ENCODE data around the gene PDE6A.
"Not testable (repeated sequence)": the region's sequence is repeated elsewhere in the genome, so short reads cannot be mapped to it uniquely, and the experiment has no call there.

The PDE6A gene

DNA sequence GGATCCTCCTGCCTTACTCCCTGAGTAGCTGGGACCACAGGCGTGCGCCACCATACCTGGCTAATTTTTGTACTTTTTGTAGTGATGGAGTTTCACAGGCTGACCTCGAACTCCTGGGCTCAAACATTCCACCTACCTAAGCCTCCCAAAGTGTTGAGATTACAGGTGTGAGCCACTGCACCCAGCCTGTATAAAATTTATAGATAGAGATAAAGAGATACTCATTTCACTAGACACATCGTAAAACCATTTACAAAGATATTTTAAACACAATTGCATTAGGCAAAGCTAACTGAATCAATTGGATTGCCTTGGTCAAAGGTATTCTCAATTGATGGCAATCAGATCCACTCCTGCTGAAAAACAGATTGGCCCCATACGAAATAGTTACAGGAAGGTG, 52.0 kb downstream of the PDE6A start:
- DNase-seq, result no peak

DNA sequence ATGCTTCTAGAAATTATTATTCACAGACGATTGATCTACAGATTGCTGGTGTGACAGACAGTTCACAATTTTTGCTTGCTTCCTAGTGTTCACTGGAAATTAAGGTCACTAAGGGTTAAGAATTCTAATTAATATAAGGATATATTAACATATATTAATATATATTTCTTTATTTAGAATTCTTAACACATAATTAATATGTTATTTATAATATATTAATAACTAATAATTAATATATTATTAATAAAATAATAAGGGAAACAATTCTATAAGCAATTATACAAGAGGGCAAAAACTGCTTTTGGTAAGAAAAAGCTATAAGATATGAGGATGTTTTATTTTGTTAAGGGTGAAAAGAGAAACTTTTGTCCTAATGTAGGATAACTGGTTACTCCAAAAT, 56.3 kb downstream of the PDE6A start:
- no peak for DNase-seq

DNA sequence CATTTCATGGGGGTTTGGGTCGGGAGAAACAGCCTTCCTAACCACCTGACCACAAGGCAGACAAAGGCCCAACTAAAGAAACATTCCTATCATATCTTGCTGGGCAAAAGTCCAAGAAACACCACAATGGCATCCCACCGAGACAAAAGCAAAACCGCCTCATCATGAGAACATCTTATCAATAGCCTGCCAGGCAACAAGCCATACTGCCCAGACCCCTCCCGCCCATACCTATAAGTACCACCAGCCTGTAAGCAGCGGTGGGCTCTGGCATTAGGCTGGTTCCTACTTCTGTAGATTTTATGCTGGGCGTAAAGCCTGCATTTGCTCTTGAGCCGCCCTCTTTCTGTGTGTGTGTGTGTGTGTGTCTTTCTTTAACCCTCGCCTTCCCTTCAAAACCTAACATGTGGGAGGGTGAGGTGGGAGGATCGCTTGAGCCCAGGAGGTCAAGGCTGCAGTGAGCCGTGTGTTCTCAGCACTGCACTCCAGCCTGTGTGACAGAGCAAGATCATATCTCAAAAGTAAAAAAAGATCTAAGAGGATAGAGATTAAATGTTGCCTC, 56.9 kb downstream of the PDE6A start:
- peak; percentile 94 for DNase-seq

DNA sequence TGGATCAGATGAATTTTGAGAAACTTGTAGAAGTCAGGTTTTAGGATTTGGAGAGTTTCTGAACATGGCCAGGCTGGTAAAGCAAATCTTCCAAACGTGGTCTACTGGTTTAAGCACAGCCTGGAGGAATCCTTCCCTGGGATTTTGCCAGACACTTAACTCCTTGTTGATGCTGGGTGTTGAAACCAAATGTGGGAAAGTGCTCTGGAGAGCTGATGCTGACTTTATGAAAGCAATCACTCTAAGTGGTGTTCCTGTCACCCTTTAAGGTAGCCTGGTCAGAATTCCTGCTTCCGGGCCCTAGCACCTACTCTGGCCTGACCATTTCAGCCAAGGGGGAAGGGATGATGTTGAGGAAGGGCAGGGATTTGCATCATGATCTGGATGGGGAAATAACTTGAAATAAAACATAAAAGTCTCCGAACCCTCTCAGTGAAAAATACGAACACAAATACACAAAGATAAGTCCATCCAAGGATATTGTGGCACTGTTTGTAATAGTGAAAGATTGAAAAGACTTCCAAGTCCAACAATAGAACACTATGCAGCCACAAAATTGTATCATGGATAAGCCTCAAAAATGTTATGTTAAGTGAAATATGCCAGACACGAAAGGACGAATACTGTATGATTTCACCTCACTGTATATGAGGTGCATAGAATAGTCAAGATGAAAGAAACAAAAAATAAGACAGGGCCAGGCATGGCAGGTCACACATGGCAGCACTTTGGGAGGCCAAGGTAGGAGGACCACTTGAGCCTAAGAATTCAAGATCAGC, 57.7 kb downstream of the PDE6A start:
- DNase-seq, result peak; percentile 68

DNA sequence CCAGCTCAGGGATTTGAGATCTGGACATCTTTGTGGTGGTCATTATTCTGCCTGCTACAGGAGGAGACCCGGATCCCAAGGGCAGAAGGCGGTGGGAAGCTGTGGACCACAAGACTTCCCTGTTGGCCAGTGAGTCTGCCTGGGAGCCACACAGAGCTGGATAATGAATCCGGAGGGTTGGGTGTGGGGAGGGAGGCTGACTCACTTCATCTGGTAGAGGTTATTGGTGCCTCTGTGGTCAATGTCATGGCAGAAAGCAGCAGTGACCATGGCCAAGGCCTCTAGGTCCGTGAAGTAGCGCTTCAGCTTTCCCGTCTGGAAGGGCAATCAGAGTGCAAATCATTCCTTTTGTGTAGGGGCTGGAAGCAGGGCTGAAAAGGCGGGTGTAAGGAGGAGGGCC, 58.5 kb downstream of the PDE6A start:
- peak; percentile 58 for DNase-seq

DNA sequence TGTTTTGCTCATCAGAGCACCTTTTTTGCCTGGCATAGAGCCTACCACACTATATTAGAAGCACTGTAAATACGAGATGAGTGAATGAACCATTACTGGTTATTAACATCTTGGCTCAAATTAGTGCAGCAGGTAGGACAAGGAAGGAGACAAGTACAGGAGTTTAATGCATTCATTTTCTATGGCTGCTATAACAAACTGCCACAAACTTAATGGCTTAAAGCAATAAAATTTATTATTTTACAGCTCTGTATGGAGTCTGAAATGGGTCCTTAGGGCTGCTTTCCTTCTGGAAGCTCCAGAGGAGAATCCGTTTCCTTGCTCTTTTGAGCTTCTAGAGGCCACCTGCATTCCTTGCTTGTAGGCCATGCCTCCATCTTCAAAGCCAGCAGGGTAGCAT, 59.1 kb downstream of the PDE6A start:
- no peak for DNase-seq

DNA sequence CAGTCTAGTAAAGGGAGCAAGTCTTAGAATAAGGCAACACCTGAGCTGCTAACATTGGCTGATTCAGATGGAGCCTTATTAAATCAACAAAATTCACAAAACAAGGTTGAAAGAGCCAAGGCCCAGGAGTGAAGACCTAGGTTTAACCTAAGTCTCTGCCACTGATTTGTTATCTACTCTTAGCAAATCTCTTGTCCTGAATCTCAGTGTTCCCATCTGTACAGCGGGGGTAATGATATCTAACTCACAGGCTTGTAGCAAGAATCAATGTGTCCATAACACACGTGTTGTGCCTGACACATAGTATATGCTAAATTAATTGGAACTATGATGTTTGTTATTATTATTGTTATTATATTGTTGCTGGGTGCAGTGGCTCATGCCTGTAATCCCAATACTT, 61.0 kb downstream of the PDE6A start:
- DNase-seq, result no peak

DNA sequence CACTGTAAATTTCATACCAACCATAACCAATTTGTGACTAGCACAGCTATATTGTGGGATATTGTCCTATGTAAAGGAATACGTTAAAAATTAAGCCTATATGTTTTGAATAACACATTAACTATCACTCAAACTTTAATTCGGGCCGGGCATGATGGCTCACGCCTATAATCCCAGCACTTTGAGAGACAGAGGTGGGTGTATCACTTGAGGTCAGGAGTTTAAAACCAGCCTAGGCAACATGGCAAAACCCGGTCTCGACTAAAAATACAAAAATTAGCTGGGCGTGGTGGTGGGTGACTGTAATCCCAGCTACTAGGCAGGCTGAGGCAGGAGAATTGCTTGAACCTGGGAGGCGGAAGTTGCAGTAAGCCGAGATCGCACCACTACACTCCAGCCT, 62.0 kb downstream of the PDE6A start:
- not testable (repeated sequence) for DNase-seq

DNA sequence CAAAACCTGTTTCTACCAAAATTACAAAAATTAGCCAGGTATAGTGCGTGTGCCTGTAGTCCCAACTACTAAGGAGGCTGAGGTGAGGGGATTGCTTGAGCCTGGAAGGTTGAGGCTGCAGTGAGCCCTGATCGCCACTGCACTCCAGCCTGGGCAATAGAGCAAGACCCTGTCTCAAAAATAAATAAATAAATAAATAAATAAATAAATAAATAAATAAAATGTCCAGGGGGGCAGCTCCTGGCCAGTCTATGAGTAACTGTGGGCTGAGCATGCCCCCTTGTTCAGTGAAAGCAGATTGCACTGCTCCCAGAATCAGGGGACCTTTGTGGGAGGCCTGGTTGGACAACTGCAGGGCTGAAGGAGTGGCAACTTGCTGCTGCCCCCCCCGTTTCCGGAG, 62.7 kb downstream of the PDE6A start:
- no peak for DNase-seq

DNA sequence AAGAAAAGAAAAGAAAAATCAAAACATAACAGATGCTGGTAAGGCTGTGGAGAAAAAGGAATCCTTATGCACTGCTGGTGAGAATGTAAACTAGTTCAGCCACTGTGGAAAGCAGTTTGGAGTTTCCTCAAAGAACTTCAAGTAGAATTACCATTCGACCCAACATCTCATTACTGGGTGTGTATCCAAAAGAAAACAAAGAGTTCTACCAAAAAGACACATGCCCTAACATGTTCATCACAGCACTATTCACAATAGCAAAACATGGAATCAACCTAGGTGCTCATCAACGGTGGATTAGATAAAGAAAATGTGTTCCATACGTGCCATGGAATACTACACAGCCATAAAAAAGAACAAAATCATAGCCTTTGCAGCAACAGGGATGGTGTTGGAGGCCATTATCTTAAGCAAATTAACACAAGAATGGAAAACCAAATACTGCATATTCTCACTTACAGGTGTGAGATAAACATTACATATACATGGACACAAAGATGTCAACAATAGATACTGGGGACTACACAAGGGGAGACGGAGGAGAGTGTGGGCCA, 63.4 kb downstream of the PDE6A start:
- no peak for DNase-seq

DNA sequence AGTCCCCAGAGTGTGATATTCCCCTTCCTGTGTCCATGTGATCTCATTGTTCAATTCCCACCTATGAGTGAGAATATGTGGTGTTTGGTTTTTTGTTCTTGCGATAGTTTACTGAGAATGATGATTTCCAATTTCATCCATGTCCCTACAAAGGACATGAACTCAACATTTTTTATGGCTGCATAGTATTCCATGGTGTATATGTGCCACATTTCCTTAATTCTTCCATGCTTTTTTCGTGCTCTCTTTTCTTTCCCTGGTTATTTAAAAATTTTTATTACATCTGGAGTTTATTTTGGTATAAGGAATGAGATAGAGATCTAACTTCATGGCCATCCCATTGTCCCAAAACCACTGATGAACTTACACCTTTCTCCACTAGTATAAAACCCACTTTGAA, 65.0 kb downstream of the PDE6A start:
- DNase-seq, result not testable (repeated sequence)

DNA sequence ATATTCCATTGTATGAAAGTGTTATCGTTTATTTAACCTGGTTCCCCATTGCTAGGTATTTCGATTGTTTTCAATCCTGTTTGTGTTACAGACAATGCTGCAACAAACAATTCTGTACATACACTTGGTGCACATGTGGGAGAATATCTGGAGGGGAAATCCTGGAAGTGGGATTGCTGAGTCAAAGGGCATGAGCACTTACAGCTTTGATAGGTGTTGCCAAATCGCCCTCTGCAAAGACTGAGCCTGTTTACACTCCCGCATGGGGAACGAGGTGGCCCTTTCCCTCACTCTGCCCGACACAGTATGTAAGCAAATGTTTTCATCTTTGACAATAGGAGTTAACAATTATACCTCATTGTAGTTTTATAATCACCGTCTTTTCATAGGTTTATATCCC, 66.2 kb downstream of the PDE6A start:
- DNase-seq, result no peak

DNA sequence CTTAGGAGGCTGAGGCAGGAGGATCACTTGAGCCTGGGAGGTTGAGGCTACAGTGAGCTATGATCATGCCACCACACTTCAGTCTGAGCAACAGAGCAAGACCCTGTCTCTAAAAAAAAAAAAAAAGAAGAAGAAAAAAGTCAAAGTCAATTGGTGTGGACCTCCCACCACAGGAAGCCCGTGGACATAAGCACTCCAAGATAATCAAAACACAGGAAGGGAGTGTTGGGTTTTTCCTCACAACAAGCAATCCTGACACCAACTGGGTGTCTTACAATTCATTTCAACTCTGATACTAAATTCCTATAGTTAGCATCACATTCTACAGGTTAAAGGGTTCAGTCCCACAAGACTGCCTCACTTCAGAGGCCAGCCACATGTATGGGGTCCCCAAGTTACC, 70.7 kb downstream of the PDE6A start:
- DNase-seq, result no peak

DNA sequence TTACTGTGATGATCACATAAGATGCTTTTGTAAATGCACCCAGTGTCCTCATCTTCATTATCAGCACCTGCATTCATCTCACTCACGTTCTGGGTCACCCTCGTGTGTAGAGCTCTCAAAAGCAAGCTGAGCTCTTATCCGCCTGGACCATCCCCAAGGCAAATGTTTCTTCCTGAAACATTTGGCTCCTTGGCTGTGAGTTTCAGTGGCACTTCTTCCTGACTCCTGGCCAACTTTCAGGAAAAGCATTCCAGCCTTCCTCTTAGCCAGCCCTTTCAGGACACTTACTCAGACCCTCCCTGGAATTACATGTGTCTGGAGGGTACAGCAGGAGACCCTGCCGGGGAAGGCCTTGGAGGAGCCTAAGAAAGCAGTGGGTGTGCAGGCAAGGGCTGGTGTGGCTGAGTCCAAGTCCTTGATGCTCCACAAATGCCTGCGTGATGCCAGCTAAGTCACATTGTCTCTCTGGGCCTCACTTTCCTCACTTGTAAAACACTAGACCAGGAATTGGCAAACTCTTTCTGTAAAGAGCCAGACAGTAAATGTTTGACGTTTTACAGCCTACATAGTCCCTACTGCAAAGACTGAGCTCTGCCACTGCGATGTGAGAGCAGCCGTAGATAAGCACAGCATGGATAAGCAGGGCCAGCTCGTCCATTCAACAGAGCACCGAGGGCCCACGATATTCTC, 72.1 kb downstream of the PDE6A start:
- DNase-seq, result no peak

DNA sequence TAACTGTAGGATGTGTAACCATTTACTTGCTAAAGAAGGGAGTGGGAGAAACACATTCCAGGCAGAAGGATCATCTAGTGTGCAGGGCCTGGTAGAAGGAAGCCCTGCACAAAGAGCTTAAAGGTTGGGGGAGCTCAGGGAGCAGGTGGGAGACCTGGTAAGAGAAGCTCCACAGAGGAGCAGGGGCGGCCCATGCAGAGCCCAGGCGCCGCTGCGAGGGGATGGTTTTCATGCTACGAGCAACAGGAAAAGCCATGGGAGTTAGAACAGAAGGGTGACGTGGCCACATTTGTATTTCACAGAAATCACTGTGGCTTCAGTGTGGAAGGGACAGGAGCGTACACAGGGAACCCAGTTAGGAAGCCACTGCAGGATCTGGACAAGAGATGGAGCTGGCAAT, 73.1 kb downstream of the PDE6A start:
- no peak for DNase-seq

DNA sequence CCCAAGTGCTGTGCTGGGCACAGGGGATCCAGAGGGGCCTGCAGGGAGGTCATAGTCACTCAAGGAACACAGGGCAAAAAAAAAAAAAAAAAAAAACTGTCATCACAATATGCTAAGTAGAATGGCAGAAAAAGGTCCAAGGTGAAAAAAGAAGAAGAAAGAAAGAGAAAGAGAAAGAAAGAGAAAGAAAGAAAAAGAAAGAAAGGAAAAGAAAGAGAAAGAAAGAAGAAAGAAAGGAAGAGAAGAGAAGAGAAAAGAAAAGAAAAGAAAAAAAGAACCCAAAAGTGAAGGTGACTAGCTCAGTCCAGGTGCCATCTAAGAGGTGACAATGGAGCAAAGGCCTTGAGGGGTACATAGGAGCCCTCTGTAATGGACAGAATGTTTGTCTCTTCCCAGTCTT, 73.9 kb downstream of the PDE6A start:
- no peak for DNase-seq

DNA sequence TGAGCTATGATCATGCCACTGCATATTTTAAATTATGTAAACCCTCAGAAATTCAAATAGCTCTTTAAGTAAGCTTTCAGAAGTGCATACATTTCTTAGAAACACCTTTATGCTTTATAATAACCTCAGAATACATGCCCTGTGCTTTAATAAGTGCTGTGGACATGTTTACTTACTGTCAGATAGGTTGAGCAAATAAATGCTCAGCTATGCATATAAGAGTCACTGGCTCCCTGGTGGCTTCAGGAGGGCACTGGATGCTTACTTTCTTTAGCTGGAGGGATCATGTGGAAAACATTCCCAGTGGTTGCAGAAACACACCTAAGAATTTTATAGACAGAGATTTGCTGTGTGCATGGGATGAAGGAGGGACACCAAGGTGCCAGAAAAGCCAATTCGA, 74.4 kb downstream of the PDE6A start:
- no peak for DNase-seq

DNA sequence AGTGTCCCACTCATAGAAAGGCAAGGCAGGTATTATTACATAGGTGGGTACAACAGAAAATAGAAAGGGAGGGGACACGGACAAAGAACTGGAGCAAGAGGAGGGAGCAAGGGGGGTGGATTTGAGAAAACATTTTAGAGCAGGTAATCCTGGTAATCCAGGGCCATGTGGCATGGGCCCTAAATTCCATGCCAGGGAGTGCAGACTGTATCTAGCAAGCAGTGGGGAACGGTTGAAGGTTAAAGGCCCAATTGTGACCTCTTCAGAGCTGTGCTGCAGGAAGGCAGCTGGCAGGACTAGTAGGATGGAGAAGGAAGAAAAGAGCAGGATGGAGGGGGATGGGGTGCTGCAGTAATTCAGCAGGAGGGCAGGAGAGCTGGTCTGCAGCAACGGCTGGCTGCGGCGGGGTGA, 75.2 kb downstream of the PDE6A start:
- DNase-seq, result no peak

DNA sequence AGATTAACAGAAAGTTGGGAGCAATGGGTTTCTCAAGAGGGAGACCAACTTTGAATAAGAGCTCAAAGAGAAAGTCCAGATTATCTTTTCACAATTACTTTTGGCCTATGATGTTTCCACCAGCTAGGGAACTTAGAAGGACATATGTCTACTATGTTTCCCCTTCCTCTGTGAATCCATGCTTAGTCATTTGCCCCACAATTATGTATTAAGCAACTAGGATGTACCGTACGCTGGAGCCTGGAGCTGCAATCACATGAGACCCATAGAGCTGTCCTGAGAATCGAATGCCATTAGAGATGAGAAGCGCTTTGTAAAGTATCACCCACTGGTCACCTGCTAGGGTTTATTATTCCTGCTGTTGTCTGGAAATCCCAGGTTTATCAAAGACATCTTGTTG, 78.8 kb downstream of the PDE6A start:
- DNase-seq, result no peak

DNA sequence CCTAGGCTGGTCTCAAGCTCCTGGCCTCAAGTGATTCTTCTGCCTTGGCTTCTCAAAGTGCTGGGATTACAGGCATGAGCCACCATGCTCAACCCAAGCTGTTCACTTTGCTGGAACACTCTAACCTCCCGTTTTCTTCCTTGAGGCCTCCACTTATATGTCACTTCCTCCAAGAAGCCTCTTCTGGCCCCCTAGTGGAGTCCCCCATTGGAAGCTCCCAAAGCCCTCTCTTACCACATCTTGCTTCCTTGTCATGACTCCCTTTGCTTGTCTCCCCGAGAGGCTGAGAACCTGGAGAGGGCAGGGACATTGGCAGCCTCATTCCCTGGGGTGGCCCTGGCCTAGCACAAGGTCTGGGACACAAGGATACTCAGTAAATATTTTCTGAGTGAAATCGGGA, 80.8 kb downstream of the PDE6A start:
- no peak for DNase-seq

DNA sequence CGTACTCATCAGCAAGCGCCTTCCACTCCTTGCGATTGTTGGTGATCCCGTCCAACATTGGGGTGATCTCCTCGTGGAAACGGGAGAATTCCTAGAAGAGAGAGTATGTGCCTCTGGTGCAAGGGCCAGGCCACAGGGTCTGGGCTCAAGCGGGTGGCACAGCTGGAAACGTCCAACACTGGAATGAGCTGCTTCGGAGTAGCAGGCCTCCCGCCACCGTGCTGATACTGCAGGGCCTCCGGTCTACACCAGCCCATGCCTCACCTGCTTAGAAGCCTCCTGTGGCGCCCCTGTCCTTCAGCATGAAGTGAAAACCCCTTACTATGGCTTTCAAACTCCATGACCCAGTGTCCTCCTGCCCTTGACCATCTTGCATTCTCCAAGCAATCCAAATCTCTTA, 81.4 kb downstream of the PDE6A start:
- no peak for DNase-seq

DNA sequence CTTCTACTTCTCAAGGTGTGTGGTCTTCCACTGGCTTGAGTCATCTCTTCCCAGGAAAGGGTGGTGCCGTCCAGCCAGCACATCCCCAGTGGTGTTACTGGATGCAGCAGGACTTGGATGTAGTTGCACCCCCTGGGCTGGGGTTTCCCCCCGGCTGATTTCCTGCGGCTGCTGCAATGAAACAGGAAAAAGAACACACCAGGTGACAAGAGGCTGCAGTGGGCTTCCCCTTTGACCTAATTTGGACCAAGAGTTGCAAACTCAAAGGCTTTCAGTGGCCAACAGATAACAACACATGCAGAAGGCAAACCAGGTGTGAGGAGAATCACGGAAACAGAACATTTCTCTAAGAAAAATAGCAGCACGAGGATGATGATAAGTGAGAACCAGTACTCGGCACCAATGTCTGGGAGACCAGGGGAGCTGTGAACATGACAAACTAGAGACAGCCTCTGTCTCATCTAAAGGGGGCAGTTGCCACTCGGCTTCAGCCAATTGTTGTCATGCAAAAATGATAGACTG, 83.7 kb downstream of the PDE6A start:
- no peak for DNase-seq

DNA sequence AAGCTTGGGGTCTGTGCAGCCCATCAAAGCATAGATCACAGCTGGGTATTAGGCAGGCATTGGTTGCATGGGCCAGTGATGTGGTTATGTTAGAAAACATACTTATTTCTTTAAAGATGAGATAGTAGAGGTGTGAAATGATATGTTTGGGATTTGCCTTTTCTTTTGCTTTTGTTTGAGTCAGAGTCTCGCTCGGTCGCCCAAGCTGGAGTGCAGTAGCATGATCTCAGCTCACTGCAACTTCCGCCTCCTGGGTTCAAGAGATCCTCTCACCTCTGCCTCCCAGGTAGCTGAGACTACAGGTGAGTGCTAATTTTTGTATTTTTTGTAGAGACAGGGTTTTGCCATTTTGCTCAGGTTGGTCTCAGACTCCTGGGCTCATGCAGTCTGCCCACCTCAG, 84.8 kb downstream of the PDE6A start:
- DNase-seq, result no peak

DNA sequence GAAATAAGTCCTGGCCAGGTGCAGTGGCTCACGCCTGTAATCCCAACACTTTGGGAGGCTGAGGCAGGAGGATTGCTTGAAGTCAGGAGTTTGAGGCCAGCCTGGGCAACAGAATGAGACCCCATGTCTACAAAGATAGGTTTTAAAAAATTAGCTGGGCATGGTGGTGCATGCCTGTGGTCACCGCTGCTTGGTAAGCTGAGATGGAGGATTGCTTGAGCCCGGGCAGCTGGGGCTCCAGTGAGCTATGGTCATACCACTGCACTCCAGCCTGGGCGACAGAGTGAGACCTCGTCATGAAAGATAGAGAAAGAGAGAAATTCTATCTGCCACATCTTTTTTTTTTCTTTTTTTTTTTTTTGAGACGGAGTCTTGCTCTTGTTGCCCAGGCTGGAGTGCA, 86.1 kb downstream of the PDE6A start:
- DNase-seq, result not testable (repeated sequence)

Measured in EL (cell line).